Ramos (cell line): ENCODE results near the gene PGLYRP3.

Experiments used
- in situ Hi-C: fragments of 300-500 bp; cut with MboI; formaldehyde crosslinking; loops from one replicate; pipeline ENCODE4 v1.14.3; 2022; ENCODE audit warnings: low sequenced_read_pairs; ENCODE audit not compliant: unreplicated experiment

The PGLYRP3 gene

GRCh38 chr1:153265457-153265856, 47.3 kb downstream of the PGLYRP3 start:
- in situ Hi-C loops = no loop called here

- in situ Hi-C loops = no loop called here
Measured at GRCh38 chr1:153262462-153263157, 50.1 kb downstream of the PGLYRP3 start.

GRCh38 chr1:153262070-153262366, 50.7 kb downstream of the PGLYRP3 start:
- in situ Hi-C loops = no loop called here

- in situ Hi-C loops = no loop called here
Measured at GRCh38 chr1:153261281-153262069, 51.3 kb downstream of the PGLYRP3 start.

- in situ Hi-C loops = no loop called here
Measured at GRCh38 chr1:153260585-153261280, 52.0 kb downstream of the PGLYRP3 start.

GRCh38 chr1:153259387-153259786, 53.4 kb downstream of the PGLYRP3 start, which contains the start of gene LORICRIN:
Gene LORICRIN, plus strand, starts transcription at chr1:153259687. Its CDS starts 1,263 bp downstream, at chr1:153260950.
- in situ Hi-C loops = no loop called here

- in situ Hi-C loops = no loop called here
Measured at GRCh38 chr1:153253693-153254092, 59.1 kb downstream of the PGLYRP3 start.

- in situ Hi-C loops = no loop called here
Measured at GRCh38 chr1:153253076-153253475, 59.7 kb downstream of the PGLYRP3 start.

GRCh38 chr1:153251988-153252387, 60.8 kb downstream of the PGLYRP3 start:
- in situ Hi-C loops = no loop called here

GRCh38 chr1:153251562-153251961, 61.2 kb downstream of the PGLYRP3 start:
- in situ Hi-C loops = no loop called here

GRCh38 chr1:153251087-153251486, 61.7 kb downstream of the PGLYRP3 start:
- in situ Hi-C loops = no loop called here

- in situ Hi-C loops = no loop called here
Measured at GRCh38 chr1:153250166-153250565, 62.6 kb downstream of the PGLYRP3 start.

GRCh38 chr1:153248176-153248879, 64.4 kb downstream of the PGLYRP3 start:
- in situ Hi-C loops = loop anchor here (25.0 kb wide), 1 partner anchor 586 kb away; the partner anchor contains the start of gene LCE2D
